Activated T-helper 2 cell treated with anti-CD3 and anti-CD28 coated beads, Interferon-gamma antibody, Interleukin-2, Interleukin-4, amounts not matched to agents 10 μg/mL and 5 μg/mL and 100 μg/mL, durations not matched to agents 14 hours and 24 hours and 36 hours (primary cell): Measurements from ENCODE around the gene TUBB. TPM values are rescaled to one million over a fixed set of nuclear protein-coding genes. Genes with fewer than 3 reads are reported as not detected.

Source experiments
- DNase-seq: peaks from one replicate; pipeline ENCODE4 v3.0.0; 2021; ENCODE audit warnings: low spot score
- H3K27ac Mint-ChIP-seq: one replicate; pipeline ENCODE4 v1.8.0; 2021; ENCODE audit warnings: mixed read lengths
- H3K27me3 Mint-ChIP-seq: one replicate; pipeline ENCODE4 v1.8.0; 2021; ENCODE audit warnings: low read depth, mixed read lengths
- H3K36me3 Mint-ChIP-seq: one replicate; pipeline ENCODE4 v1.8.0; 2021; ENCODE audit warnings: low read depth, mixed read lengths
- H3K4me1 Mint-ChIP-seq: one replicate; pipeline ENCODE4 v1.8.0; 2021; ENCODE audit warnings: low read depth, mixed read lengths
- H3K4me3 Mint-ChIP-seq: one replicate; pipeline ENCODE4 v1.8.0; 2021; ENCODE audit warnings: low read depth, mild to moderate bottlenecking, moderate library complexity, mixed read lengths
- H3K9me3 Mint-ChIP-seq: one replicate; pipeline ENCODE4 v1.8.0; 2021; ENCODE audit warnings: mixed read lengths
- intact Hi-C: fragments of 100-400 bp; cut with micrococcal nuclease; formaldehyde crosslinking; loops from one replicate; pipeline ENCODE4 v1.15.1; 2023
- total RNA-seq: library from RNA; stranded (reverse); gene quantifications from 2 replicates; pipeline ENCODE4 v1.2.3, GENCODE V29; 2022

Gene TUBB
- total RNA-seq, 1 donor from 2014 or later, result 1,128 TPM

DNA sequence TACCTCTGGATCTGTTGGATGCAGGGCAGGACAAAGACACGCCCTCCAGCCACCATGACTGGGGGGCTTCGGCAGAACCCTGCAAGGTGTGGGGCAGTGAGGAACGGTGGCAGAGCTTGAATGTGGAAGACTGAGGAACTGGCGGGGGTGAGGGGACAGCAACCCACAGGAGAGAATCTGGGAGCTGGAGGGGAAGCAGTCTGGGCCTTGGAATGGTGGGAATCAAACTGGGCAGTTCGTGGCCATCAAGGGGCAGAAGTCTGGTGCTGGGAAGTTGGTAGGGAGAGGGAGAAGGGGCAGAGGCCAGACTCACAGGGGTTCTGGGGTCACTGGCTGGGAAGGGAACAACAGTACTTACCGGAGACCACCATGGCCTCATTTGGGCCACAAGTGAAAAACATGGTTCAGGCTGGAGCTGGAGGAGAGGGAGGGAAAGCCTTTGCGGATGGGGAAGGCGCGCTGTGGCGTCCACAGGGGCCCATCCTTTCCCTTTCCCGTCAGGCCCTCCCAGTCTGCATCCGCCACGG, 21.7 kb downstream of the TUBB start:
- H3K9me3 Mint-ChIP-seq, result no peaks in the 10 kb centered on the region
- DNase-seq, result no peak
- peaks cover 53% of the 10 kb centered on the region for H3K4me1 Mint-ChIP-seq
- intact Hi-C loops, result loop anchor here (1.0 kb wide), 1 partner anchor 27 kb away; no protein-coding TSS in a partner anchor
- peaks cover 65% of the 10 kb centered on the region for H3K36me3 Mint-ChIP-seq
- H3K27me3 Mint-ChIP-seq, result no peaks in the 10 kb centered on the region
- peak overlapping the region; percentile 88 for H3K27ac Mint-ChIP-seq
- H3K4me3 Mint-ChIP-seq, result peak overlapping the region; percentile 99

DNA sequence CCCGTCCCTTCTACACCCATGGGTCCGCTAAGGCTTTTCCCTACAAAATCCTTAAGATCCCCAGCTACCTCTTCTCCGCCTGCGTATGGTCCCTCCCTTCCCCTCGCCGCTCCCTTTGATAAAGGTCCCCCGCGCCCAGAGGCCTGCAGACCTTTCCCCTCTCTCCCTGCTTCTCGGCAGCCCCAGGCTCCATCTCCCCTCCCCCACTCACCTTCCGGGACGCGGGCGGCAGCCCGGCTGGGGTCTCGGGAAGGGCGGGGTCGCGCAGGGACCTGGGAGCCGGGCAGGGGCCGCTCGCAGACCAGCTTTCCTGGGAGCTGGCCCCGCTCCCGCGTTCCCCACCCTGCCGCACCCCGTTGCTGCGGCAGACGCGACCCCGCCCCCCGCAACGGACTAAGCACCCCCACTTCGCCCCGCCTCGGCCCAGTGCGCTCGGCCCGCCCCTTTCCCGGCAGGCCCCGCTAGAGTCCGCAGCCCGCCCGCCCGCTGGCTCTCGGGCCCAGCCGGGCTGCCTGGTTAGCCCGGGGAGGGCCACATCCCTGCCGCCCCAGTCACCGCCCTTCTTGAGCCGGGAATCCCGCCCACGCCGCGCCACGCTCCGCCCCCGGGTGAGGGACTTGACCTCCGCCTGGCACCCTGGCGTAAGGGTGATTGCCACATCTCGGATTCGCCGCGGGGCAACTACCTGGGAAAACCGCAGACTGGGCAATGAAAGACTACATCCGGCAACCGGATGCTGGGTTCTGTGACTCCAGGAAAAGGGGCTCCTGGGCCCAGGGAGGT, 22.4 kb downstream of the TUBB start, which contains the start of gene FLOT1:
TSS of gene FLOT1 (minus strand) at position 372 of the 783 bp plus-strand sequence. CDS start 498 bp downstream, outside the sequence.
- peaks cover 50% of the 10 kb centered on the region for H3K4me1 Mint-ChIP-seq
- H3K4me3 Mint-ChIP-seq, result peak within 1 kb of the TSS; percentile 99
- peak; percentile 88 for DNase-seq
- peaks cover 59% of the 10 kb centered on the region for H3K36me3 Mint-ChIP-seq
- H3K27ac Mint-ChIP-seq, result peak within 1 kb of the TSS; percentile 91
- intact Hi-C loops, result loop anchor here (1.0 kb wide), 1 partner anchor 27 kb away; no protein-coding TSS in a partner anchor
- no peaks in the 10 kb centered on the region for H3K9me3 Mint-ChIP-seq
- H3K27me3 Mint-ChIP-seq, result no peaks in the 10 kb centered on the region

DNA sequence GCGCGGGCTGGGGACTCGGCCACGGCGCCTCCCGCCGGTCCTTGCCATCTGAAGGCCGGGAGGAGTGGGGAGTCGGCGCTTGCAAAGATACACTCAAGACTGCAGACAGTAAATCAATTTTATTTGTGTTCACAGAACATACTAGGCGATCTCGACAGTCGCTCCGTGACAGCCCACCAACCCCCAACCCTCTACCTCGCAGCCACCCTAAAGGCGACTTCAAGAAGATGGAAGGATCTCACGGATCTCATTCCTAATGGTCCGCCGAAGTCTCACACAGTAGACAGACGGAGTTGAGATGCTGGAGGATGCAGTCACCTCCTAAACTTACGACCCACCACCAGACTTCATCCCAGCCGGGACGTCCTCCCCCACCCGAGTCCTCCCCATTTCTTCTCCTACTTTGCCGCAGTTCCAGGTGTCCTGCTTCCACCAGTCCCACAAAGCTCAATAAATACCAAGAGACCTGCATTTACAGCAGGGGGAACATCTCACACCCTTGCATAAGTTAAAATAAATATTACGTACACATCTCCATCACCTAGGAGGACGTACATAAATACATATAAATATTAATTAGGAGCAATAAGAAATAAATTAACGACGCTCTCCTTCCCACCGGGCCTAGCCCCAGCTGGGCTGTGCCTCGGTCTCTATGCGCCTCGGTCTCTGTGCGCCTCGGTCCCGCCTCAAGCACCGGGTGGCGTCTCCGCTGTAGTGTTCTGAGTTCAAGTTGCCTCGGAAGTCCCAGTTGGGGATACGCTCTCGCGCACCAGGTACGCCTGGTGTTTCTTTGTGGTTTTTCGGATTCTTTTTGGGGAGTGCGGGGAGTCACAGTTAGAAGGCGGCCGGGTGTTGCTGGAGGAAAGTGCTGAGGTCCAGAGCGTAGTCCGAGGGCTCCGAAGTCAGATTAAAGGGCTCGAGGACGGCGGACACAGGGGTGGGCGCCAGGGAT, 23.2 kb downstream of the TUBB start:
- H3K36me3 Mint-ChIP-seq, result peaks cover 51% of the 10 kb centered on the region
- H3K4me3 Mint-ChIP-seq, result peak overlapping the region; percentile 99
- H3K27me3 Mint-ChIP-seq, result no peaks in the 10 kb centered on the region
- intact Hi-C loops, result loop anchor here (1.0 kb wide), 1 partner anchor 71 kb away; no protein-coding TSS in a partner anchor
- H3K9me3 Mint-ChIP-seq, result no peaks in the 10 kb centered on the region
- DNase-seq, result peak; percentile 39
- peaks cover 49% of the 10 kb centered on the region for H3K4me1 Mint-ChIP-seq
- H3K27ac Mint-ChIP-seq, result peak overlapping the region; percentile 91

DNA sequence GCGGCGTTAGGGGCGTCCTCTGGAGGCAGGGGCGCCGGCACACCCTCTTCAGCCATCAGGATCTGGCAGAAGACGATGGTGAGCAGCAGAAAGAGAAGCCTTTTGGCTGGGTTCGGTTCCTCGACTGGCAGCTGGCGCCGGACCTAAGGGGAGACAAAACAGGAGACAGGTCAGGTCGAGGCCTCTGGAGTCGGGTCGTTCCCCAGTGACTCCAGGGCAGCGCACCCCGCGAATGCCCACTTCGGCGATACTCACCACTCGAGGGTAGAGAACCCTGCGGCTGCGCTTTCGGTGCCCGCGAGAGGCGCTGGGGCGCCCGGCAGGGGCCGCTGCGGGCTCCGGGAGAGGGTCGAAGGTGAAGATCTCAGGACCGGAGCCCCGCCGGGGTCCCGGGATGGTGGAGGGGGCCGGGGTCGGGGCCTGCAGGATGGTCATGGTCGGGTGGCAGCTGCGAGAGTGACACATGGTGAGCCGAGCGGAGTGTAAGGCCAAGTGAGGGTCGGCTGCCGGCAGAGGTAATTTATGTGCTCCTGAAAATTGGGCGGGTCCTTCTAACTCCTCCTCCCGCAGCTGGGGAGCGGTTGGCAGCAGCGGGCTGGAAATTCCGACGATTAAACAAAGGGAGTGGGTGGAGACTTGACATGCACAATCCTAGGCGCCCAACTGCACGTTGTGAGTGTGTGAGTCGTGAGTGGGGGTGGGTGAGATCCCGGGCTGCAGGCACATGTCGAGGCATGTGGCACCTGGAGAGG, 24.1 kb downstream of the TUBB start, which contains the start of gene IER3:
TSS of gene IER3 (minus strand) at position 494 of the 752 bp plus-strand sequence. CDS start at position 465, 29 bp downstream.
- Mint-ChIP-seq H3K36me3 (peaks cover 43% of the 10 kb centered on the region), H3K9me3 (no peaks in the 10 kb centered on the region)

DNA sequence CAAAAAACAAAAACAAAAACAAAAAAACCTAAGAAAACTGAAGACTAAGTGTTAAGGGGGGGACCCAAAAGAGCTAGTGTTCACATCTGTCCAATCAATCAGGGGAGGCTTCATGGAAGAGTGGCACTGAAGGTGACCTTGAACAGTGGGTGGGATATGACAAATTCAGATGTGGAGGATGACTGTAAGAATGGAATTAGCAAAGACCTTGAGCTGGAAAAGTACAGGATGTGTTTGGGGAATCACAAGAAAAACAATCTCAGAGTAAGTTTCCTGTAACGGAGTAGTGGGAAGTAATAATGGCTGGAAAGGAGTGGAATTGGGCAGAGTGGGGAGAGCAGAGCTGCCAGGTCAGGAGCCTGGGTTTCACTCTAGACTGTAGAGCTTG, 27.1 kb downstream of the TUBB start:
- no peaks in the 10 kb centered on the region for H3K9me3 Mint-ChIP-seq
- no peak overlapping the region for H3K4me3 Mint-ChIP-seq
- H3K27me3 Mint-ChIP-seq, result no peaks in the 10 kb centered on the region
- no peak for DNase-seq
- H3K27ac Mint-ChIP-seq, result no peak overlapping the region
- peaks cover 14% of the 10 kb centered on the region for H3K36me3 Mint-ChIP-seq
- H3K4me1 Mint-ChIP-seq, result peaks cover 25% of the 10 kb centered on the region
- intact Hi-C loops, result no loop called here

More for the DNA sequence above, 24.1 kb downstream of the TUBB start, which contains the start of gene IER3:
- Mint-ChIP-seq H3K4me3 (peak within 1 kb of the TSS; percentile 99), H3K4me1 (peaks cover 45% of the 10 kb centered on the region), H3K27ac (peak within 1 kb of the TSS; percentile 91), H3K27me3 (no peaks in the 10 kb centered on the region)
- intact Hi-C loops, result loop anchor here (1.0 kb wide), 1 partner anchor 70 kb away; no protein-coding TSS in a partner anchor
- DNase-seq, result peak; percentile 71

DNA sequence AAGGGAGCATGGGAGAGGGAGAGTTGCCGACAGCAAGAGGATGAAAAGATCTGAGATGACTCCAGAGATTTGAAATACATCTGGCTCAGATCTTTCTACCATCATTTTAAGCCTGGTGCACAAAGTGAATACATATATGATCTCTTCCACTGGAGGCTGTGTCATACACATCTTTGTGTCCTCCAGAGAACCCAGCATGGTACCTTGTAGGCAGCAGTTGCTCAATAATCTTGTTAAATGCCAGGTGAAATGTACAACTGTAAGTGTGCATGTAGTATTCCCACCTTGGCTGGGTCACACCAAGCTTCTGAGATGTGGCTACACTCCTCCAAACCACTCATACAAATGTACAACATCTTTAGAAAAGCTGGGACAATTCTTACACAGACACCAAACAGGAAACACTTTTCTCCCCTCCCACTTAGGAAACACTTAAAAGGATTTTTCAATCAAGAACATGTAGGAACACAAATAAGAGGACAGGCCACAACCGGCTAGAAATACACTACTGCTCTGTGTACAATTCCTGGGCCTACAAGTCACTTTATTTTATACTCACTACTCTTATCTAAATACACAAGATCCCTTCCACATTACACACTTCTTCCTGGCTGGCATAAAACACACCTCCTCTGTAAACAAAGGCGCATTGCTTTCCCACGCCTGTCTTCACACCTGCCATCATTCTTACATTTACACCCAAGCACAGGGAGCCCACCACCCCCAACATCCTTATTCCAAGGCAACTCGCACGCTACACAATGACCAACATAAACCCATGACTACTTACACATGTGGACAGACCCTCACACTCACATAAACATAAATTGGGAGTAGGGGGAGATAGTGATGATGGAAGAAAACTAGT, 28.0 kb downstream of the TUBB start:
- no peak for DNase-seq
- Mint-ChIP-seq H3K36me3 (peaks cover 10% of the 10 kb centered on the region), H3K27ac (no peak overlapping the region), H3K27me3 (no peaks in the 10 kb centered on the region), H3K4me1 (peaks cover 28% of the 10 kb centered on the region), H3K4me3 (no peak overlapping the region), H3K9me3 (no peaks in the 10 kb centered on the region)
- intact Hi-C loops, result no loop called here

DNA sequence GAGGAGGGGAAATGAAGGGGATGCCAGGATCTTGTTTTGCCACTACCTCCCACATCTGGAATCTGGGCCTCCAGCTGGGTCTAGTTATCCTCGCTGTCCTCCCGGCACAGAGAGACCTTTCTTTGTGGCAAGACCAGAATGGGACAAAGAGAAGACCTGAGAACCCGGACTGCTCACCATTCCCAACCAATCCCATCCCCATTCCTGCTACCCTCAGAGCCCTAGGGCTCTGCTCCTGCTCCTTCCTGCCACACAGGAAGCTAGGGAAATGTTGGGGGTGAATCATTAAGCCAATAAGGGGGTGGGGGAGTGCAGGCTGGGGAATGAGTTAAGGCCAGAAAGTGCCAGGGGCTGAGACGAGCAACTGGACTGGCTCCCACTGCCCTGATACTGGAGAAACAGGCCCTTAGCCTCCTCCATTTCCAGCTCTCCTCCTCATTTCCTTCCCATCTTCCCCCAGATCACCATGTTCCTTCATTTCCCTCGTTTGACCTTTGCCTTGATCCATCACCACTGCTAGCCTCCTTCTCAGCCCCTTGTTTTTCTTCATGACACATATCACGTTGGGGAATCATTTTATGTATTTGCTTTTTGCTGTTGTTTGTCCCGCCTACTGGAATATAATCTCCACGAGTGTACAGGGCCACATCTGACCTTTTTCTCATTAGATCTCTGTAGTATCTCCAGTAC, 28.8 kb downstream of the TUBB start:
- H3K36me3 Mint-ChIP-seq, result peaks cover 1% of the 10 kb centered on the region
- peaks cover 28% of the 10 kb centered on the region for H3K4me1 Mint-ChIP-seq
- H3K9me3 Mint-ChIP-seq, result no peaks in the 10 kb centered on the region
- no peak overlapping the region for H3K27ac Mint-ChIP-seq
- no peak overlapping the region for H3K4me3 Mint-ChIP-seq
- intact Hi-C loops, result no loop called here
- no peaks in the 10 kb centered on the region for H3K27me3 Mint-ChIP-seq
- DNase-seq, result no peak

DNA sequence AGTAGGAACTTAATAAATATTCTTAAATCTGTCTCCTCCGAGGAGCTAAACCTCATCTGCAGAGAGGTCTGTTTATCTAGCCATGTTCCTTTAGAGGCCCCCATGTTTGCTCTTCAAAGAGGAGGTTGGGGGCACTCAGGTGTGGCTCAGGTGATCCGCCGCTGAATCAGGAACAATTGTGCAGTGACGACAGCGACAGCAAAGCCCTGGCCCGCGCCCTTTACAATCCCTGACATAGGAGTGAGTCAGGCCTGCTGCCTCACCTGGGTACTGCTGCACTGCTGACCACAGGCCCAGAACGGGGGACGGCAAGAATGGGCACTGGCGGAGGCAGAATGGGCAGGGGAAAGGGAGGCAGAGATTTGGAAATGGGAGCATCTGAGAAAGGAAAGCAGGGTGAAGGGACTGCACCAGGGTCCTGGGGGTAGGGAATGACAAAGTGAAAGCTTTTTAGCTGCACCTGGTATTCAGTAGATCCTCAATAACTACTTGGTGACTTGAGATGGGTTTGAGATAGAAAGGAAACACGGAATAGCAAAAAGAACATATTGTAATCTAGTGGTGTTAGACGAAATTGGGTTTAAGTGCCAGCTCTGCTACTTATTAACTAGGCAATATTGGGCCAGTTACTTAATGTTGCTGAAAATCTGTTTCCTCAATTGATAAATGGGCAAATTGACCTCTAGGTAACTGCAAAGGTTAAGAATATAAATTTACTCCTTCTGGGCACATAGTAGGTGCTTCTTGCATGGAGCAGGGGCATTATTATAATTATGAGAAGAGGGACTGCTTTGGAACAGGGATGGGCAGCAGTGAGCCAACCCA, 29.6 kb downstream of the TUBB start:
- H3K36me3 Mint-ChIP-seq, result no peaks in the 10 kb centered on the region
- no peak overlapping the region for H3K27ac Mint-ChIP-seq
- intact Hi-C loops, result no loop called here

DNA sequence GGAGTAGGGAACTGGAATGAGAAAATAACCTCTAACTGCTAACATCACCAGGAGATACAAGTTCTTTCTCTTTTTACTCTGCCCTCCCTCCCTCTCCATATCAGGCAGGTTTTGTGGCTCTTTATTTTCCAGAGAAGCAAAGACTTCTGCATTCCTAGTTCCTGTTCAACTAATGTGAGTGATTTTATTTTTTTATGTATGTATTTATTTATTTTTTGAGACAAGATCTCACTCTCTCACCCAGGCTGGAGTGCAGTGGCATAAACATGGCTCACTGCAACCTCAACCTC, 30.2 kb downstream of the TUBB start:
- no peaks in the 10 kb centered on the region for H3K36me3 Mint-ChIP-seq
- intact Hi-C loops, result no loop called here
- peaks cover 25% of the 10 kb centered on the region for H3K4me1 Mint-ChIP-seq
- no peak for DNase-seq
- H3K9me3 Mint-ChIP-seq, result no peaks in the 10 kb centered on the region
- no peak overlapping the region for H3K27ac Mint-ChIP-seq
- no peak overlapping the region for H3K4me3 Mint-ChIP-seq
- H3K27me3 Mint-ChIP-seq, result no peaks in the 10 kb centered on the region

More for the DNA sequence above, 29.6 kb downstream of the TUBB start:
- Mint-ChIP-seq H3K4me3 (no peak overlapping the region), H3K27me3 (no peaks in the 10 kb centered on the region), H3K4me1 (peaks cover 30% of the 10 kb centered on the region), H3K9me3 (no peaks in the 10 kb centered on the region)
- no peak for DNase-seq

DNA sequence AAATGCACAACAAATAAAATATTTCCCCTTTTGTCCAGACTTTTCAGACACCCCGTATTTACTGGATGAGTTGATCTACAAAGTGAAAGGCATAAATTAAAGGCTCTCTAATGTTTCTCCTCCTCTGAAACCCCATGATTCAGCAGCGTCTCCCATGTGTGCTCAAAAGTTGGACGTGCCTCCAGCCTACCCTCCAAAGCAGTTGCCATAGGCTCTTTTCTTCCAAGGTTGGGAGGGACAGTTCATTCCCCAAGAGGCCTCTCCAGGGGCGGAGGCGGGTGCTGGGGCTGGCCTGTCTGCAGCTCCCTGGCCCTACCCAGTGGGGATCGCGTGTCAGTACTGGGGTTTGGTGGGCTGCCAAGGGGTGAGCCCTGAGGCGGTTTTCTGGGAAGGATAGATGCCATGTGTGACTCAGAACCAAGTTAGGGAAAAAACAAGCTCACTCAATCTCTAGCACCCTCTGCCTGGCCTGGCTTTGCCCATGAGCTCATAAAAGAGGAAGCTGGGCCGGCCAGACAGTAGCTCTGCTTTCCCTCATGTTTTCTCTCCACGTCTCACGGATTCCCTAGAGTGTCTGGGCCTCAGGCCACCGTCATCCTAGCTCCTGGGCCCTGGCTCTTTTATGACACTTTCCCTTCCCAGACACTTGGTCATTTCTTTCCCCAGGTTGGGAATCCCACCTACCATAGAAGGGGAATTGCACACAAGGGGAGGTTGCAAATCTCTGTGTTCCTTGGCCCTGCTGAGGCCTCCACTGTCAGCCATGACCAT, 32.2 kb downstream of the TUBB start:
- Mint-ChIP-seq H3K36me3 (no peaks in the 10 kb centered on the region), H3K4me3 (no peak overlapping the region), H3K4me1 (peaks cover 20% of the 10 kb centered on the region), H3K27ac (no peak overlapping the region), H3K9me3 (no peaks in the 10 kb centered on the region), H3K27me3 (no peaks in the 10 kb centered on the region)
- DNase-seq, result no peak
- intact Hi-C loops, result no loop called here
